Measurements from ENCODE around the gene BOK. TPM values are rescaled to one million over a fixed set of nuclear protein-coding genes. Genes with fewer than 3 reads are reported as not detected.
A peak's percentile ranks its signal among the peaks of the same experiment; 100 is the strongest.

The BOK gene
- total and polyA plus RNA-seq, 9 of the 15 experiments (the other 6 are each of a cell fraction or from before 2014, with no cell fraction given), result 0.03 to 3.3 (median 2.0) TPM; not detected in 1

GRCh38 chr2:241618296-241618805 lies 59.8 kb downstream of the BOK start:
- TF ChIP-seq MGA (IDR thresholded peaks at IDR 0.05) (no peak), ZNF24 (IDR thresholded peaks at IDR 0.05) (no peak), ZBTB43 (CRISPR knock-in tag; IDR thresholded peaks at IDR 0.05) (no peak), SFPQ (IDR thresholded peaks at IDR 0.05; ENCODE audit: low read depth, low read length) (no peak), MCM2 (IDR thresholded peaks at IDR 0.05; ENCODE audit: low read depth) (no peak)
- in situ Hi-C loops (cut with MboI) (no loop called here), intact Hi-C loops (cut with micrococcal nuclease) (no loop called here)
- Histone ChIP-seq H3K9ac (ENCODE audit: insufficient read depth in 1 of 2, low read depth in 2 of 2, low read length in 2 of 2) (no peak overlapping the region), H3K9me3 (replicated peaks; ENCODE audit: control insufficient read depth, insufficient read depth, low read depth, low read length) (no peaks in the 10 kb centered on the region), H3K4me2 (ENCODE audit: insufficient read depth, low read length) (no peak overlapping the region), H3K79me2 (ENCODE audit: control insufficient read depth, insufficient read depth, low read length) (peaks cover 63% of the 10 kb centered on the region), H3K4me1 (replicated peaks in 1 of 2; ENCODE audit: control insufficient read depth in 2 of 2, insufficient read depth in 2 of 2, low read length in 2 of 2) (peaks cover 7 to 19% of the 10 kb centered on the region in 2 experiments; a peak in 3 of 5 replicates), H2AFZ (ENCODE audit: low read depth, low read length) (no peak overlapping the region), H3K9me1 (ENCODE audit: control insufficient read depth, insufficient read depth, low read length) (no peaks in the 10 kb centered on the region), H3K27me3 (ENCODE audit: control insufficient read depth in 2 of 2, insufficient read depth in 2 of 2, low read length in 2 of 2) (no peaks in the 10 kb centered on the region), H3K4me3 (no peak overlapping the region), H4K20me1 (replicated peaks; ENCODE audit: control insufficient read depth, insufficient read depth, low read length) (peaks cover 8% of the 10 kb centered on the region; the same call in 1 of the 2 replicates), H3K36me3 (ENCODE audit: control insufficient read depth, insufficient read depth, low read length) (peaks cover 33% of the 10 kb centered on the region; the same call in 2 of the 3 replicates), H3K27ac (ENCODE audit: extremely low read depth, low read depth, low read length) (peak overlapping the region; percentile 32; the same call in 1 of the 3 replicates)
- WGBS (ENCODE audit: insufficient coverage, low coverage, missing lambda C conversion rate), result 89% methylated on average over 4 of the region's 5 CpGs
- DNase-seq (ENCODE audit: extremely low read depth in 1 of 4, low spot score in 3 of 4), result no peak
- FAIRE-seq, result peak; percentile 42
- POLR2A ChIA-PET, result interaction anchor here (0.7 to 1.3 kb wide), 2 partner anchors 8 to 14 kb away, joined by 3 to 6 read pairs; no protein-coding TSS in a partner anchor
- CTCF ChIA-PET (ENCODE audit: low intra/inter-chr PET ratio), result no interaction called here
- BruUV-seq (replicated peaks), result no TSS peak
- no peak for ATAC-seq

Measured in K562 (cell line).